Epithelial cell of umbilical artery (primary cell): ENCODE data around the gene ZIC2. TPM values are rescaled to one million over a fixed set of nuclear protein-coding genes. Genes with fewer than 3 reads are reported as not detected.

Source experiments
- total RNA-seq: library from RNA; depleted of rRNA; stranded (reverse); fragments of >200 nt; gene quantifications from 2 replicates; pipeline ENCODE4 v1.2.3, GENCODE V29; 2014

Gene ZIC2
- total RNA-seq, result not detected in 2 replicates

DNA sequence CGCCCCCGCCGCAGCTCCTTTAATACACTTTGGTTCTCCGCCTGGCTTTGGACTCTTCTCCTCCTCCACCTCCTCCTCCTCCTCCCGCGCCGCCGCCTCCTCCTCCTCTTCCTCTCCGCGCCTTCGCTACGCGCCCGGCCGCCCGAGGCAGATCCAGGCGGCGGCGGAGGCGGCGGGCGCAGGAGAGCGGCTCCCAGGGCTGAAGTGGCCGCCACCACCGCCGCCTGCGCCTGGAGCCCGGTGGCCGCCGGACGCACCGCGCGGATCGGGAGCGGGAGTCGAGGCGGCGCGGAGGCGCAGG is at the start of gene ZIC2:
Gene ZIC2 (plus strand): TSS at position 50 of the 301 bp plus-strand sequence. CDS start 281 bp downstream, outside the sequence.

DNA sequence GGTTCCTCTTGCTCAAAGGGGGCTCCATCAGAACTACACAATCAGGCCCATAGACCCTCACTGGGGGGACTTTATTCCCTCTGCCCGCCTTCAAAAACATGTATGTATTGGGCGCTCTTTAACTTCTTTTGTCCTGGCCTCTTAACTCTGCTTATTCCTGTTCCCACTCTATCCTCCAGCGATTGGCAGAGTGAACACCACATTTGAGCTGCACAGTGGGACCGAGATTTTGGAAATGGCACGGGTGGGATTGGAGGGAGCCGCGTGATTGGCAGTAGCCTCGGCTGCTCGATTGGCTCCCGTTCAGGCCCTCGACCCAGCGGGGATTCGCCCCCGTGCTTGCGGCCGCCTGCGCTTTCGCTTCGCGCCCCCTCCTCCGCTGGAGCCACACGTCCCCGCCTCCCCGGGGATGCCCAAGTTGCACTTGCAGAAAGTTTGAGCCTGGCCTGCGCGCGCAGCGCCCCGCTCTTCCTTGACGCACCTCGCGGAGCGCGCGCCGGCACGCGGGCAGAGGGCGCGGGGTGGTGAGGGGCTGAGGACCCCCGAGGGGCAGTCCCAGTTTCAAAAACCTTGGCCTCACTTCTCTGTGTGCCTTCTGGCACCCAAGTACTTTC is 9.9 kb upstream of the ZIC2 start, which contains the start of gene ZIC5:
Gene ZIC5 (minus strand): TSS at position 192 of the 614 bp plus-strand sequence. CDS start 164 bp downstream, at position 28.

Other genes starting within 250 kb of the ZIC2 start
- gene ZIC5, start 10.0 kb upstream of the ZIC2 start, total RNA-seq, result not detected in 2 replicates
- 20.8 and 25.2 TPM in 2 replicates for gene PCCA, start 107.3 kb downstream of the ZIC2 start, total RNA-seq